HEK293 (cell line): ENCODE measurements around the gene PIP4K2A.

Experiments
- CTCF ChIA-PET: fragments of 350-600 bp; formaldehyde crosslinking; extraction: SDS; loops from one replicate; lab custom pipeline; 2021; ENCODE audit warnings: antibody characterized with exemption; lab: Yijun Ruan, JAX
- POLR2A ChIA-PET: fragments of 300-600 bp; formaldehyde crosslinking; extraction: SDS; loops from one replicate; lab custom pipeline; 2020; ENCODE audit warnings: antibody characterized with exemption, inconsistent platforms; lab: Yijun Ruan, JAX
- H3K27ac ChIP-seq: fragments of 200-500 bp; sonication (Bioruptor generic); 2 replicates; pipeline ENCODE4 v1.5.1; 2014; ENCODE audit warnings: low read depth, low read length, control low read depth, inconsistent platforms; ENCODE audit errors: extremely low read depth
- H3K36me3 ChIP-seq, 2 experiments: fragments of 200-500 bp in 1 of 2; sonication (Bioruptor generic) in 1 of 2; 1 replicate in 1 of 2; 2 replicates in 1 of 2; pipeline ENCODE4 v1.5.1; 2014 to 2017; ENCODE audit warnings: inconsistent platforms in 2 of 2, low read length in 2 of 2; ENCODE audit not compliant: control insufficient read depth in 2 of 2, insufficient read depth in 1 of 2
- H3K4me1 ChIP-seq: fragments of 200-500 bp; sonication (Bioruptor generic); 2 replicates; pipeline ENCODE4 v1.5.1; 2014; ENCODE audit warnings: mild to moderate bottlenecking, low read length, inconsistent platforms; ENCODE audit not compliant: control insufficient read depth, insufficient read depth
- H3K4me3 ChIP-seq: 2 replicates; pipeline ENCODE4 v1.5.1; 2011; ENCODE audit warnings: low read depth, mild to moderate bottlenecking, control low read depth, low read length, moderate library complexity
- H3K9me3 ChIP-seq: fragments of 200-500 bp; sonication (Bioruptor generic); 2 replicates; pipeline ENCODE4 v1.5.1; 2014; ENCODE audit warnings: low read depth, low read length, inconsistent platforms; ENCODE audit not compliant: control insufficient read depth, insufficient read depth
- CTCF ChIP-seq: fragments of 450-650 bp; formaldehyde crosslinking; IDR thresholded peaks from 2 replicates; pipeline ENCODE4 v1.5.1; 2016; ENCODE audit warnings: missing biosample characterization, missing genetic modification characterization
- KLF17 ChIP-seq: fragments of 450-650 bp; formaldehyde crosslinking; IDR thresholded peaks from 2 replicates; pipeline ENCODE4 v1.5.1; 2016; ENCODE audit warnings: missing biosample characterization, missing genetic modification characterization
- KLF7 ChIP-seq: fragments of 450-650 bp; formaldehyde crosslinking; IDR thresholded peaks from 2 replicates; pipeline ENCODE4 v1.5.1; 2016; ENCODE audit warnings: missing biosample characterization, missing genetic modification characterization, borderline replicate concordance
- PRDM10 ChIP-seq: fragments of 450-650 bp; formaldehyde crosslinking; IDR thresholded peaks from 2 replicates; pipeline ENCODE4 v1.5.1; 2016; ENCODE audit warnings: missing biosample characterization, missing genetic modification characterization
- PRDM2 ChIP-seq: fragments of 450-650 bp; formaldehyde crosslinking; IDR thresholded peaks from 2 replicates; pipeline ENCODE4 v1.5.1; 2016; ENCODE audit warnings: missing biosample characterization, missing genetic modification characterization, borderline replicate concordance
- REPIN1 ChIP-seq: fragments of 450-650 bp; formaldehyde crosslinking; IDR thresholded peaks from 2 replicates; pipeline ENCODE4 v1.5.1; 2017; ENCODE audit warnings: missing biosample characterization, missing genetic modification characterization, low read depth
- ZNF202 ChIP-seq: fragments of 450-650 bp; formaldehyde crosslinking; IDR thresholded peaks from 2 replicates; pipeline ENCODE4 v1.5.1; 2016; ENCODE audit warnings: missing biosample characterization, missing genetic modification characterization, borderline replicate concordance
- ZNF223 ChIP-seq: fragments of 450-650 bp; formaldehyde crosslinking; IDR thresholded peaks from 2 replicates; pipeline ENCODE4 v1.5.1; 2016; ENCODE audit warnings: missing biosample characterization, missing genetic modification characterization
- ZNF248 ChIP-seq: fragments of 450-650 bp; formaldehyde crosslinking; IDR thresholded peaks from 2 replicates; pipeline ENCODE4 v1.5.1; 2017; ENCODE audit warnings: missing biosample characterization, missing genetic modification characterization
- ZNF335 ChIP-seq: fragments of 450-650 bp; formaldehyde crosslinking; conservative IDR thresholded peaks from 2 replicates; pipeline ENCODE4 v1.5.1; 2016; ENCODE audit warnings: missing biosample characterization, missing genetic modification characterization
- ZNF585B ChIP-seq: fragments of 450-650 bp; formaldehyde crosslinking; IDR thresholded peaks from 2 replicates; pipeline ENCODE4 v1.5.1; 2016; ENCODE audit warnings: missing biosample characterization, missing genetic modification characterization
- ZNF837 ChIP-seq: fragments of 450-650 bp; formaldehyde crosslinking; IDR thresholded peaks from 2 replicates; pipeline ENCODE4 v1.5.1; 2016; ENCODE audit warnings: missing biosample characterization, missing genetic modification characterization
- ZSCAN23 ChIP-seq: fragments of 450-650 bp; formaldehyde crosslinking; IDR thresholded peaks from 2 replicates; pipeline ENCODE4 v1.5.1; 2016; ENCODE audit warnings: missing biosample characterization, missing genetic modification characterization
- TF ChIP-seq, protein P1 (sequence below): fragments of 450-650 bp; formaldehyde crosslinking; IDR thresholded peaks from 2 replicates; pipeline ENCODE4 v1.5.1; 2016; ENCODE audit warnings: missing biosample characterization, missing genetic modification characterization
- TF ChIP-seq, protein P2 (sequence below): fragments of 450-650 bp; formaldehyde crosslinking; IDR thresholded peaks from 2 replicates; pipeline ENCODE4; 2016; ENCODE audit warnings: missing biosample characterization, missing genetic modification characterization

PIP4K2A gene

GRCh38 chr10:22607261-22607660, 107.1 kb downstream of the PIP4K2A start:
- POLR2A ChIA-PET = no interaction called here
- Histone ChIP-seq H3K27ac (no peak overlapping the region), H3K4me1 (peaks cover 14% of the 10 kb centered on the region), H3K36me3 (peaks cover 0 to 11% of the 10 kb centered on the region in 2 experiments; a peak in 2 of 3 replicates), H3K9me3 (no peaks in the 10 kb centered on the region)
- TF ChIP-seq, protein P1, sequence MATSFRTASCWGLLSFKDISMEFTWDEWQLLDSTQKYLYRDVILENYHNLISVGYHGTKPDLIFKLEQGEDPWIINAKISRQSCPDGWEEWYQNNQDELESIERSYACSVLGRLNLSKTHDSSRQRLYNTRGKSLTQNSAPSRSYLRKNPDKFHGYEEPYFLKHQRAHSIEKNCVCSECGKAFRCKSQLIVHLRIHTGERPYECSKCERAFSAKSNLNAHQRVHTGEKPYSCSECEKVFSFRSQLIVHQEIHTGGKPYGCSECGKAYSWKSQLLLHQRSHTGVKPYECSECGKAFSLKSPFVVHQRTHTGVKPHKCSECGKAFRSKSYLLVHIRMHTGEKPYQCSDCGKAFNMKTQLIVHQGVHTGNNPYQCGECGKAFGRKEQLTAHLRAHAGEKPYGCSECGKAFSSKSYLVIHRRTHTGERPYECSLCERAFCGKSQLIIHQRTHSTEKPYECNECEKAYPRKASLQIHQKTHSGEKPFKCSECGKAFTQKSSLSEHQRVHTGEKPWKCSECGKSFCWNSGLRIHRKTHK (tag by site-specific recombination) = no peak
- TF ChIP-seq ZSCAN23 (tag by site-specific recombination) (no peak), ZNF202 (tag by site-specific recombination) (no peak), PRDM2 (tag by site-specific recombination) (no peak), REPIN1 (tag by site-specific recombination) (no peak), CTCF (tag by site-specific recombination) (no peak), KLF17 (tag by site-specific recombination) (no peak), ZNF837 (tag by site-specific recombination) (no peak), PRDM10 (tag by site-specific recombination) (no peak), ZNF585B (no peak), ZNF248 (tag by site-specific recombination) (no peak), ZNF223 (no peak), ZNF335 (no peak), KLF7 (no peak)
- TF ChIP-seq, protein P2, sequence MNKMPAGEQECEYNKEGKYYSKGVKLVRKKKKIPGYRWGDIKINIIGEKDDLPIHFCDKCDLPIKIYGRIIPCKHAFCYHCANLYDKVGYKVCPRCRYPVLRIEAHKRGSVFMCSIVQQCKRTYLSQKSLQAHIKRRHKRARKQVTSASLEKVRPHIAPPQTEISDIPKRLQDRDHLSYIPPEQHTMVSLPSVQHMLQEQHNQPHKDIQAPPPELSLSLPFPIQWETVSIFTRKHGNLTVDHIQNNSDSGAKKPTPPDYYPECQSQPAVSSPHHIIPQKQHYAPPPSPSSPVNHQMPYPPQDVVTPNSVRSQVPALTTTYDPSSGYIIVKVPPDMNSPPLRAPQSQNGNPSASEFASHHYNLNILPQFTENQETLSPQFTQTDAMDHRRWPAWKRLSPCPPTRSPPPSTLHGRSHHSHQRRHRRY (tag by site-specific recombination) = no peak
- TF ChIP-seq, all 188 proteins: peak for 0
- CTCF ChIA-PET = no interaction called here
- H3K4me3 ChIP-seq = no peak overlapping the region
